T follicular helper cell (primary cell): ENCODE results near the gene FOXG1.

Source experiments
- DNase-seq: peaks from one replicate; pipeline ENCODE4 v3.0.0-alpha.2; 2020; ENCODE audit warnings: low read depth

FOXG1 gene

DNA sequence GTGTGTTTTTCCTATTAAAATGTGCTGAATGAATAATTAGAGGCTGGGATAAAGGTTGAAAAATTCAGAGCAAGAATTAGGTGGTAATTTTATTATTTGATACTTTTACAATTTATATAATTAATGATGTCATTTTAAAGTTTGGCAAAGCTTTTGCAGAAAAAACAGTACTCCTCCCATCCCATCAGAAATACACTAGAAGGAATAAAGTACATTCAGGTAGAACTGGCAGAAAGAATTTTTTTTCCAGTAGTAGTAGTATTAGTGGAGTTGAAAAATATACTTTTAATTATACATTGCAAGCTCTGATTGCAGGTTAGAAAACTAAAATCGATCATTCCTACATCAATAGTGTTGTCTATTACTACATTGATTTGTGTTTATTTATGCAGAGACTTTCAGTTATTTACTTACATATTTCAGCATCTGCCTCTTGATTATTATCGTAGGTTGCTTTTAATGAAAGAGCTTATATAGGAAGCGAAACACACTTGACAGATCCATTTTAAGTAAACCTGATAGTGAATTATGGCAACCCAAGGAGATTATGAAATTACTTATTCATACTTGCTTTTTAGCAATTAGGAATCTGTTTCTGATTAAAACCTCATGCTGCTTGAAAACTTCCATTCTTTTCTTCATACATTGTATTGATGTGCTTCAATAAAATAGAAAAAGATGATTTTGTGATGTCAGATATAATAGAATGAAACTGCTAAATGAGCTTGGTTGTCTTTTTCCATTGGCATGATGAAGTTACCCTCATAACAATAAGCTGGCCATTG, 10.1 kb downstream of the FOXG1 start:
- no peak for DNase-seq

DNA sequence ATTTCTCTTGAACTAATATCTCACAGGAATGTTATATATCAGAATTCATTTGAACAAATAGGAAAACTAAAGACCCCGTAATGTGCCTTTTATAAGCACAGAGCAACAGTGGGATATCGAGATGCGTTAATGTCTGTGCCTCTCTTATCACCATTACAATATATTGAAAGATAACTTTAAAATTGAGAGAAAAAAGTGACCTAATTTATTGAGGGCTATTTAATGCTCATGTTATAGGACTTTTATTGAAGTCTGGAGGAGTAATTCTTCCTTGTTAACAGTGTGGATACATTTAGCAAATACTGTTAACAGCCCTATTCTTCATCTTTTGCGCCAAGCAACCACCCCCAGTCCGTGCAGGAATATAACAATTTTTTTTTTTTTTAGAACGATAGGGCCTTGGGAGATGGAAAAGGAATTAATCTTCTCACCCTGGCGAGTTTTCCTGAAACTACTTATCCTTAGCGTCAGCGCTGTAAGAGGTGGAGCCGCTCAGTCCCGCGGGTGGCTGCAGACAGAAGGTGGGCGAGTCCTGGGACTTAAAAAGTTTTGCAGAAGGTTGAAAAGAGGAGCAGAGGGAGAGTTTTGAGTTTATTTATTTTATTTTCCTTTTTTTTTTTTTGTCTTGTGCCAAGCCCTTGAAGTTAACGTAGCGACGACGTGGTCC, 11.0 kb downstream of the FOXG1 start:
- DNase-seq, result no peak

DNA sequence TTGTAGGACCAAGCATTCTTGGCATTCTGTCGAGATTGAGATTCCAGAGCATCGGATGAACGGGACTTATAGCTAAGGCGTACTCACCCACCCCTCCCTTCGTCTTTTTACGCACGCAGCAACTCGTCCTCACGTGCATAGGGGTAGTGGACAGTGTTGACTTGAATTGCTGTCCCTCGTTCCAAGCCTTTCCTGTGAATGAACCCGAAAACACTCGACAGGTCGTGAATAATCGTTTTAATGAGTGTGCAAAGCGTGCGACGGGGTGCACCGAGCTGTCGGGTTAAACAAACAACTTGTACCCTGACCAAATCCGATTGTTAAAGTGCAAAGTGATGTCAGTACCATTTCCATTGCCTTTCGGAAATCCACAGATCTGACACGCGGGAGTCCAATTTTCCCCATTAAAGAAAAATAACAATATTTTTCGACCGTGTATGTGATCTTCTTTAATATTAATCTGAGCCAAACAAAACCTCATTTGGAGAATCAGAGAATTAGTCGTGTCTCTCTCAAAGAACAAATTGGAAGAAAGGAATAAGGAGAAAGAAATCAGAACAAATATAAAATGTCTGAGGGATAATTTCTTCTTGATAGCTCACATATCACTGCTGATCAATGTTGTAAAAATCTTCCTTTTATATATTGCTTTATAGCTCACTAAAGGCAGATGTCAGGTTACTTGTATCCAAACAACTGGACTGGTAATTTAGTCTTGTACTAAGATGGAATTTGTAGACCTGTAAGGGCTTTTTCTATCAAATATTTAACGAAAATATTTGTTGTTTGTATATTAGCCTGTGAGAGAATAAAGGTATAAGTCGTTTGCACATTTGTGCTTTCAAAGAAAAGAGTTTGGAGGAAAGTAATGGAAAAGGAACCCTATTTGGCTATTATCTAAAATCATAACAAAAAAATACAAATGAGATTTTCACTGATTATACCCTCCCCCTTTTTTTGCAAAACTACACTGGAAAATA, 11.8 kb downstream of the FOXG1 start:
- DNase-seq, result no peak

DNA sequence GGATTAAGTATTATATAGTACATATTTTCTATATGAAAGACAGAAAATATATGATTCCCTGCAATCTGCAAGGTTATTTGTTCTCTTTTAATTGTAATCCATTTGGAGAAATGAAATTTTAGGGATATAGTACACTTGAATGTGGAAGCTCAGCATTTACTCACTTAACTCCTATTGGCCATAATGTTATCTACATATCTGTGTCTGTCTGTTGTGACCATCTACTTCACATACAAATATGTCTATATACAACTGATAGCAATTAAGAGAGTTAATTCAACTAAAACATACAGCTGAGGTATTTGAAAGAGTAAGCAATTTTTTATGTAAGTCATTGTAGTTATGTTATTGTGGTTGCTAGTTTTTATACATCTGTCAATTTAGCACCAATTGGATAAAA, 12.9 kb downstream of the FOXG1 start:
- no peak for DNase-seq

DNA sequence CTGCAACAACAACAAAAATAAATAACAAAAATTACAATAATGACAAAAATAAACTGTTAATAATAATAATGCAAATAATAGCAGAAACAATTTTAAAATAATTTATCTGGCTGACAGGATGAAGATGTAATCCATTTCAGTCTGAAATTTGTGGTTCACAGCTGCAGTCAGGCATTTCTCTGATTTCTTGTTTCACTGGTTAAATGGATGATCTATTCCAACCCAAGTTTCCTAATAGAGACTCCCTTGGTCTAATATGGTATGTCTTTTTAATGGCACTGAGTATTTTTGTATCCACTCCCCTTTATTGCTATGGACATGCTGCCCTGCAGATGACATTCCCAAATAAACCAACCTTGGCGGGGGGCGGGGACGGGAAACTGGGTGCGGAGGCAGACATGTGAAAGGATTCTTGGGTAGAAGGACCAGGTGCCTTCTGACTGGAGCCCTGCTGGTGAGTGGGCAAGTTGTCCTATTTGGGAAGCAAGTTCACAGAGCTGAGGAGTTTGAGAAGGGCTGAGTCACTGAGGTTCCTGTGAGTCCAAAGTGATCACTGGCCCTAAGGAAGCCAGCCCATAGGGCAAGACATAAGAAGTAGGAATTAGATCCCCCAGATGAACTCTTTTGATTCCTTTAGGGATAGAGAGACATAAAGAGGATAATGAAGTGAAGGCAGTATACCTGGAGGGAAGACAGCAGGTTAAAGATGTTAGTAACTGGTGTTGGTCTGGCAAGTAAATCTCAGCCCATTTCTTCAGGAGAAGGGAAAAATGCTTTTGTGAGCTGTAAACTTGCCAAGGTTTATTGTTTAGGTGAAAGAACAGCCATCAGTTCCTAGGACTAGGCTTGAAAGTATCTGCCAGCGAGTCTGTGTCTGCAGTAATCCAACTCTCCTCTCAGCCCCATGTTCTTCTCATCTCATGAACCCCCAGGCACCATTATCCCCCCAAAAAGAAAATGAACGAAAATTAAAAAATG, 14.5 kb downstream of the FOXG1 start:
- no peak for DNase-seq

DNA sequence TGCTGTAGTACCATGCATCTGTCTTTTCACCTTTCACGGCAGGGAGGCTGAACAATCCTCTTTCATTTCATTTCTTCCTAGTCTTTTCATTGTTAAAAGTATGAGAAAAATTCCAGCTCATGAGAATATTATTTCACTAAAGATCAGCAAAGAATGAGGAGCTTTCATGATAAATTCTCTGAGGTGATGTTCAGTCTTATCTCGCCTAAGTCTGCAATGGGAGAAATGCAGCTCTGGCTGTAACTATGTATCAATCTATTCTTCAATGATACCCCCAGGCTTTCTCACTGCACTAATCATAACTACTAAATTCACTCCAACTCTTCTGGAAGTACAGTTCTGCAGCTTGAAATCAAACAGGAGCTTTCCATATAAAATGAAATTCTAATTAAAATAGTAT, 15.7 kb downstream of the FOXG1 start:
- no peak for DNase-seq

DNA sequence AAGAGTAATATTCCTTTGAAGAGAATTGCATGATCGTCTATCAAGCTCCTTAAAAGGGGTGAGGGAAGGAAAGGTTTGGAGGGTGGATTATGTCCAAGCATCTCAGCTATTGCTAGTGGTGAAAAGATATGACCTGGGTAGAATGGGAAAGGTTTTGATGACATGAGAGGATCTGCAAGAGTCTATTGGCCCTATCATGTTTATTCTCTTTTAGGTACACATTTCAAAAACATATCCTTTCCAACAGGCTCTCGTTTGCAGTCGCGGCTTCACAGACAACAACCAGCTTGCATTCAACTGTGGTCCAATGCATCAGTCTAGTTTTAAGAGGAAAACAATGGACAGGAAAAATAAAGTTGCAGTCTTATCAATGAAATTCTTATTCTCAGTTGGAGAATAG, 17.1 kb downstream of the FOXG1 start:
- DNase-seq, result no peak

DNA sequence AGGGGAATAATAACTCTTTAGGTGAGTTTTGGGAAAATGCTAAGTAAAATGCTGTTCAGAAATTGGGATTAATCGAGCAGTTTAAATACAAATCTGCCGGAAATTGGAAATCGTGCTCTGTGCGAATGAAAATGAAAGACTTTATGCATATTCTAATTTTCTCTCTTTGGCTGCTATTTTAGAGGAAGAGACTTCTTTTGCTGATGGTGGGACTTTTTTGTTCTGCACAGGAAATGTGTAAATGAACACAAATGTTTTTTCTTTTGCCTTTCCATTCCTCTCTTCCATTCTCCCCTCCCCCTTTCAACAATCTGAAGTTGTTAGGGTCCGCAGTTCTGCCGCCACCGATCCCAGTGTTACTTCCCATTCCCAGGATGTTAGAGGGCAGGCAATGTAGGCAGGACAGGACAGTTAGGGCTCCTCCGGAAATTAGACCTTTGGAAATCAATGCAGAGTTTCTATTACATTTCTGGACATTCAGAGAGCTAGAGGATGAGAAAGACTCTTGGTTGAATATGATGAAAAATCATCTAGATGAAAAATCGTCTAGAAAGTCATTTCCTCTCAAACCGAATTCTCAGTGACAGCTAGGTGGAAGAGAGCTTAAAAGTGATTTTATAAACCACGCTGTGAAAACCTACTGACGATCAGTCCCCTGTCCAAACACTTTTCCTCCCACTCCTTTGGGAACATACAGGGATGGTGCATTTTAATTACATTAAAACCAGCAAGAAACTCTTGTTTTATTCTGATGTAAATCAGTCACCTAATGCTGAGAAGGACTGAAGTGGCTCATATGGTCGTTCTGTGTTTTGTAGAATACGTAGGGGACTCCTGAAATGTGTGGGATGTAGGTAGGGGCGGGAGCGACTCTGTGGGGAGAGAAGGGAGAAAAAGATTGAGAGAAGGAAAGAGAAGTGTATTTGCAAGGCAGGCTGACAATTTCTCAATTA, 17.8 kb downstream of the FOXG1 start:
- no peak for DNase-seq

DNA sequence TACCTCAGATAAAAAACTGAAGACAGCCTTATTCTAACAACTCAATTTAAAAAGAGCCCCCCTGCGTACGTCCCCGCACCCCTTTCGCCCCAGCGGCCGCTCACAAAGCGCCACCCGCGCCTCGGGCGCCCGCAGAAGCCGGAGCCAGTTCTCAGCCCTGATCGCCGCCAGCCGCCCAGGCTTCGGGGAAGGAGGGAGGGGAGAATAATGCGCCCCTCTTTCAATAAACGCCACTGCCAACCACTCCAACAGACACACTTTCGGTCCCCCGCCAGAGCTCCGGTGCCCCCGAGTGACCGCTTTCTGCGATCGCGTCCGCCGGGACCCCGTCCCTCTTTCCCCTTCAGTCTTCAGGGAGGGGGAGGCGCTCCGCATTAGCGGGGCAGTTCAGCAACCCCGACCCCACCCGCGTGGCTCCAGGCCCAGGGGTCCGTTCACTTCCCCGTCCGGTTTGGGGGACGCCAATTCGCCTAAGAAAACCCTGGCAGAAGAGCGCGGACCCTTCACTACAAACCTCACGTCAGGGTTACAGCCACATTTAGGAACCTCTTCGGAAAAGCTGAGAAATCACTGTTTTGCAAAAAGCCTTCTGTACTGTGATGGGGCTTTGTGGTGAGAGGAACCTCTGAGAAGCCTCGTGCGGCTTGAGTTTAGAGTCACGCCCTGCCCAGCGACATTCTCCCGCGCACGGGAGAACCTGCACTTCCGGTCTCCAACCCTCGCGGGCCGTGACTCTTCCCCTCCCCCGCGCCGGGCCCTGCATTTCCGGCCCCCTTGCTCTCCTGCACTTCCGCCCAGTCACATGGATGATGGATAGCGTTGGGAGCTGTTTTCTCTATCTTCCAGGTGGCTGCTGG, 18.7 kb downstream of the FOXG1 start:
- no peak for DNase-seq

DNA sequence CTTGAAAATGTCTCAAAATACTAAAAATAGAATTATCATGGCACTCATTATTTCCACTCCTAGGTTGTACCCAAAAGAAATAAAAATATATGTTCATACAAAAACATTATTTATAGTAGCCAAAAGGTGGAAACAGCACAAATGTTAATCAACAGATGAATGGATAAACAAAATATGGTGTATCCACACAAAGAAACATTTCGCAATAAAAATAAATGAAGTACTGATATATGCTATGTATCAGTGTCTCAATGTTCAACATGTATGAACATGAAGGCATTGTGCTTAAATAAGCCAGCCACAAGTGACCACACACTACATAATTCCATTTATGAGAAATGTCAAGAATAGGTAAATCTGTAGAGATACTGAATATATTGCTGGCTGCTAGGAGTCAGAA, 40.9 kb downstream of the FOXG1 start:
- no peak for DNase-seq

DNA sequence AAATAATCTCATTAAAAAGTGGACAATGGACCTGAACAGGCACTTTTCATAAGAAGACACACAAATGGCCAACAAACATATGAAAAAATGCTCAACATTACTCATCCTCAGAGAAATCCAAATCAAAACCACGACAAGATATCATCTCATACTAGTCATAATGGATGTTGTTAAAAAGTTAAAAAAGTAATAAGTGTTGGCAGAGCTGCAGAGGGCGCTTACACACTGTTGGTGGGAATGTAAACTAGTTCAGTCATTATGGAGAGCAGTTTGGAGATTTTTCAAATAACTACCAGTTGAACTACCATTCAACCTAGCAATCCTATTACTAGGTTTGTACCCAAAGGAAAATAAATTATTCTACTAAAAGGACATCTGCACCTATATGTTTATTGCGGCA, 47.2 kb downstream of the FOXG1 start:
- no peak for DNase-seq
